ENCODE results near the gene NFE2. TPM values are rescaled to one million over a fixed set of nuclear protein-coding genes. Genes with fewer than 3 reads are reported as not detected.

NFE2 gene
- total and polyA plus RNA-seq, 2 of the 8 experiments (the other 6 are each of a cell fraction or from before 2014, with no cell fraction given) = 2.0 to 6.1 TPM

- 87% methylated on average over 5 of the region's 5 CpGs; no CpG with 5 or more reads in 1 of the 2 experiments for WGBS, 2 experiments (ENCODE audit: extremely low coverage in 1 of 2, insufficient coverage in 1 of 2, insufficient read length in 1 of 2, insufficient replicate concordance in 2 of 2, low coverage in 1 of 2, low lambda C conversion rate in 2 of 2, missing lambda C conversion rate in 1 of 2)
- ChIA-PET POLR2A (ENCODE audit: partially characterized antibody) (interaction anchor here (0.9 to 5.6 kb wide), 8 partner anchors 17 to 62 kb away, joined by 3 to 28 read pairs (median 6); partner anchors contain the start of genes CBX5 and HNRNPA1), CTCF (ENCODE audit: partially characterized antibody) (interaction anchor here (0.6 to 34.6 kb wide), 9 partner anchors 12 to 1131 kb away, joined by 3 to 618 read pairs (median 4); partner anchors contain the start of gene NFE2)
- no peak overlapping the region for H2BK15ac ChIP-seq (ENCODE audit: low read length)
- H4K5ac ChIP-seq (ENCODE audit: insufficient read length, low read depth, low read length) = no peak overlapping the region
- no peak overlapping the region for H3K4me2 ChIP-seq (ENCODE audit: insufficient read depth in 1 of 2, low read depth in 2 of 2, low read length in 2 of 2)
- H2AK5ac ChIP-seq (ENCODE audit: low read depth, low read length) = no peak overlapping the region
- H4K20me1 ChIP-seq (replicated peaks in 1 of 2; ENCODE audit: control insufficient read depth in 1 of 2, insufficient read depth in 2 of 2, low read length in 2 of 2) = no peaks in the 10 kb centered on the region
- no peak overlapping the region for H2BK120ac ChIP-seq (replicated peaks; ENCODE audit: low read depth, low read length)
- FAIRE-seq (no peak), DNase-seq (ENCODE audit: low read depth in 1 of 2, low spot score in 2 of 2) (no peak)
- no peak overlapping the region for H2BK12ac ChIP-seq (ENCODE audit: low read depth, low read length)
- no peak overlapping the region for H2AFZ ChIP-seq (ENCODE audit: low read length)
- no peaks in the 10 kb centered on the region for H3K9me3 ChIP-seq (ENCODE audit: insufficient read depth in 2 of 2, low read depth in 1 of 2, low read length in 1 of 2)
- no peak overlapping the region for H3K56ac ChIP-seq (replicated peaks; ENCODE audit: insufficient read length, low read depth, low read length)
- H4K91ac ChIP-seq (replicated peaks; ENCODE audit: insufficient read length, low read length) = no peak overlapping the region
- H3K9ac ChIP-seq (replicated peaks in 1 of 4; ENCODE audit: extremely low read depth in 1 of 4, low read depth in 3 of 4, low read length in 3 of 4) = no peak overlapping the region
- peaks cover 0 to 5% of the 10 kb centered on the region in 2 experiments; a peak in 1 of 4 replicates for H3K79me2 ChIP-seq (ENCODE audit: control insufficient read depth in 1 of 2, insufficient read depth in 2 of 2, low read length in 2 of 2)
- H3K27me3 ChIP-seq (replicated peaks in 1 of 4; ENCODE audit: control insufficient read depth in 3 of 4, extremely low read depth in 1 of 4, insufficient read depth in 3 of 4, low read length in 3 of 4) = no peaks in the 10 kb centered on the region
- no peak overlapping the region for H3K18ac ChIP-seq (ENCODE audit: extremely low read depth, low read length)
- H3K4me1 ChIP-seq (replicated peaks in 1 of 4; ENCODE audit: control insufficient read depth in 3 of 4, insufficient read depth in 4 of 4, low read length in 3 of 4) = peaks cover 0 to 2% (median under 1%) of the 10 kb centered on the region in 4 experiments; a peak in 2 of 7 replicates
- H3K4me3 ChIP-seq (ENCODE audit: extremely low read depth in 1 of 4, insufficient read depth in 2 of 4, low read depth in 3 of 4, low read length in 4 of 4) = no peak overlapping the region
- H3K23ac ChIP-seq (ENCODE audit: insufficient read length) = peak overlapping the region; percentile 96
- H2BK20ac ChIP-seq (ENCODE audit: low read length) = no peak overlapping the region
- H3K4ac ChIP-seq (replicated peaks; ENCODE audit: insufficient read length, low read depth, low read length) = no peak overlapping the region
- H3K14ac ChIP-seq (ENCODE audit: insufficient read length) = no peak overlapping the region
- H3K36me3 ChIP-seq (ENCODE audit: control insufficient read depth in 2 of 4, insufficient read depth in 4 of 4, low read length in 3 of 4) = no peaks in the 10 kb centered on the region; a peak in 1 of 8 replicates
- TF ChIP-seq SP4 (IDR thresholded peaks at IDR 0.05; ENCODE audit: low read length) (no peak), POU5F1 (IDR thresholded peaks at IDR 0.05; ENCODE audit: low read depth, low read length) (no peak), CTBP2 (IDR thresholded peaks at IDR 0.05; ENCODE audit: borderline replicate concordance, insufficient read depth, insufficient read length, low read length) (no peak), HDAC6 (IDR thresholded peaks at IDR 0.05; ENCODE audit: low read depth, low read length) (no peak), POLR2A (IDR thresholded peaks at IDR 0.05; ENCODE audit: control extremely low read depth in 1 of 2, low read depth in 2 of 2, low read length in 2 of 2) (no peak), GABPA (IDR thresholded peaks at IDR 0.05; ENCODE audit: borderline replicate concordance, insufficient read depth, low read length) (no peak), MAFK (IDR thresholded peaks at IDR 0.05; ENCODE audit: low read depth, low read length) (no peak), TAF7 (optimal IDR thresholded peaks at IDR 0.05; ENCODE audit: borderline replicate concordance, low read depth, low read length) (no peak), SP1 (IDR thresholded peaks at IDR 0.05; ENCODE audit: low read depth, low read length) (no peak), EP300 (IDR thresholded peaks at IDR 0.05; ENCODE audit: borderline replicate concordance in 1 of 2, low read depth in 2 of 2, low read length in 2 of 2) (no peak), KDM1A (IDR thresholded peaks at IDR 0.05; ENCODE audit: borderline replicate concordance, low read length) (no peak), GTF2F1 (IDR thresholded peaks at IDR 0.05; ENCODE audit: borderline replicate concordance, low read depth, low read length) (no peak)
- TF ChIP-seq, protein P1, sequence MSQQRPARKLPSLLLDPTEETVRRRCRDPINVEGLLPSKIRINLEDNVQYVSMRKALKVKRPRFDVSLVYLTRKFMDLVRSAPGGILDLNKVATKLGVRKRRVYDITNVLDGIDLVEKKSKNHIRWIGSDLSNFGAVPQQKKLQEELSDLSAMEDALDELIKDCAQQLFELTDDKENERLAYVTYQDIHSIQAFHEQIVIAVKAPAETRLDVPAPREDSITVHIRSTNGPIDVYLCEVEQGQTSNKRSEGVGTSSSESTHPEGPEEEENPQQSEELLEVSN (IDR thresholded peaks at IDR 0.05) = no peak
- H3K23me2 ChIP-seq (ENCODE audit: low read depth, low read length) = 0 out of 2 replicates have a peak, but pooled peaks cover 4% of the 10 kb centered on the region
- no peak overlapping the region for H2BK5ac ChIP-seq (ENCODE audit: low read depth, low read length)
- H4K8ac ChIP-seq (ENCODE audit: extremely low read depth, insufficient read depth, low read length) = no peak overlapping the region
- peaks cover 3% of the 10 kb centered on the region; the same call in 1 of the 2 replicates for H3K79me1 ChIP-seq (ENCODE audit: low read depth, low read length)
- no peak overlapping the region for H3K27ac ChIP-seq (ENCODE audit: low read depth, low read length)
Measured at GRCh38 chr12:54321363-54321762, 20.5 kb upstream of the NFE2 start.

Measured in H1 (cell line).